HepG2 (cell line): Measurements from ENCODE around the gene COX18. TPM values are rescaled to one million over a fixed set of nuclear protein-coding genes. Genes with fewer than 3 reads are reported as not detected.

Experiments
- ATAC-seq: fragments of 200-7000 bp; cut with Tn5 transposase; 3 replicates; pipeline ENCODE4 v1.9.1; 2020; ENCODE audit warnings: mild to moderate bottlenecking, moderate library complexity
- BruUV-seq: library from RNA; stranded (reverse); fragments of 400-500 nt; replicated peaks from 2 replicates; lab custom pipeline; 2021; lab: Mats Ljungman, UMichigan
- CTCF ChIA-PET: fragments of 300-600 bp; formaldehyde crosslinking; extraction: SDS; loops from one replicate; lab custom pipeline; 2021; ENCODE audit warnings: low total read pairs, inconsistent platforms, low intra/inter-chr PET ratio; lab: Yijun Ruan, JAX
- POLR2A ChIA-PET: fragments of 350-600 bp; sonication (Branson Sonifier 250); formaldehyde crosslinking; loops from one replicate; lab custom pipeline; 2020; ENCODE audit warnings: antibody characterized with exemption, inconsistent platforms; lab: Yijun Ruan, JAX
- DNase-seq: peaks from one replicate; pipeline ENCODE4 v3.0.0-alpha.2; 2015; ENCODE audit warnings: low spot score
- FAIRE-seq: peaks from 3 replicates; lab custom pipeline; 2011; peaks lifted over from hg19 to GRCh38; lab: Jason Lieb, UNC
- H2AFZ ChIP-seq: one replicate; pipeline ENCODE4 v1.6.1; 2011; ENCODE audit warnings: low read length, inconsistent platforms
- H3K27ac ChIP-seq: fragments of 300-600 bp; 3 replicates; pipeline ENCODE4 v1.8.0; 2011; ENCODE audit warnings: mixed run types, mild to moderate bottlenecking, mixed read lengths, low read length, inconsistent platforms; ENCODE audit not compliant: insufficient read depth; ENCODE audit errors: extremely low read length
- H3K27me3 ChIP-seq, 2 experiments: fragments of 200-600 bp in 1 of 2; 2 replicates in 1 of 2; 3 replicates in 1 of 2; pipeline versions ENCODE4 v1.6.0 to v1.8.0; 2011; ENCODE audit warnings: low read length in 2 of 2, mild to moderate bottlenecking in 2 of 2, moderate library complexity in 2 of 2, inconsistent platforms in 1 of 2; ENCODE audit not compliant: insufficient read depth in 2 of 2, control insufficient read depth in 1 of 2
- H3K36me3 ChIP-seq, 2 experiments: fragments of 200-600 bp in 1 of 2; replicated peaks in 1 of 2; 2 replicates in 1 of 2; 3 replicates in 1 of 2; pipeline versions ENCODE4 v1.5.1 to v1.8.0; 2011; ENCODE audit warnings: low read length in 2 of 2, inconsistent platforms in 1 of 2; ENCODE audit not compliant: insufficient read depth in 2 of 2, control insufficient read depth in 1 of 2
- H3K4me1 ChIP-seq: 2 replicates; pipeline ENCODE4 v1.5.1; 2012; ENCODE audit warnings: low read length, inconsistent platforms; ENCODE audit not compliant: insufficient read depth
- H3K4me2 ChIP-seq: 2 replicates; pipeline ENCODE4 v1.6.0; 2011; ENCODE audit warnings: low read depth, low read length, inconsistent platforms
- H3K4me3 ChIP-seq, 3 experiments: fragments of 200-600 bp in 1 of 3; sonication (generic), shearing (Covaris generic) in 1 of 3; replicated peaks in 1 of 3; 2 replicates each; pipeline ENCODE4 v1.5.1; 2011 to 2016; ENCODE audit warnings: low read length in 3 of 3, inconsistent platforms in 2 of 3, low read depth in 2 of 3, mild to moderate bottlenecking in 2 of 3, control low read depth in 1 of 3, mixed read lengths in 1 of 3; ENCODE audit not compliant: insufficient read depth in 1 of 3
- H3K79me2 ChIP-seq: one replicate; pipeline ENCODE4 v1.6.1; 2011; ENCODE audit warnings: low read length, inconsistent platforms; ENCODE audit not compliant: insufficient read depth
- H3K9ac ChIP-seq: 2 replicates; pipeline ENCODE4 v1.6.0; 2011; ENCODE audit warnings: mild to moderate bottlenecking, low read depth, low read length, inconsistent platforms; ENCODE audit not compliant: insufficient read depth
- H3K9me3 ChIP-seq: 2 replicates; pipeline ENCODE4 v1.5.1; 2012; ENCODE audit warnings: mild to moderate bottlenecking, low read length
- H4K20me1 ChIP-seq: 2 replicates; pipeline ENCODE4 v1.6.0; 2011; ENCODE audit warnings: inconsistent platforms, mild to moderate bottlenecking, low read length, moderate library complexity; ENCODE audit not compliant: insufficient read depth
- ADNP ChIP-seq: sonication (generic); formaldehyde crosslinking; IDR thresholded peaks from 2 replicates; pipeline ENCODE4 v1.4.0; 2020; ENCODE audit warnings: missing genetic modification reagents
- ARNT ChIP-seq: fragments of 450-650 bp; IDR thresholded peaks from 2 replicates; pipeline ENCODE4 v1.6.1; 2017
- CHD4 ChIP-seq: fragments of 200-600 bp; sonication (generic); IDR thresholded peaks from 2 replicates; pipeline ENCODE4 v1.7.0; 2017; ENCODE audit warnings: mild to moderate bottlenecking, low read length, borderline replicate concordance
- GABPB1 ChIP-seq: IDR thresholded peaks from 2 replicates; pipeline ENCODE4 v1.6.1; 2016; ENCODE audit warnings: mild to moderate bottlenecking, missing genetic modification reagents, moderate library complexity, missing compliant biosample characterization
- HNRNPUL1 ChIP-seq: fragments of 200-400 bp; formaldehyde crosslinking; IDR thresholded peaks from 2 replicates; pipeline ENCODE4 v1.6.1; 2017; ENCODE audit warnings: low read depth, mild to moderate bottlenecking, low read length, moderate library complexity
- SALL2 ChIP-seq: sonication (generic); formaldehyde crosslinking; IDR thresholded peaks from 2 replicates; pipeline ENCODE4 v1.8.1; 2023; ENCODE audit warnings: mild to moderate bottlenecking, missing genetic modification reagents, inconsistent platforms
- SRY ChIP-seq: sonication (generic); formaldehyde crosslinking; IDR thresholded peaks from 2 replicates; pipeline ENCODE4 v1.8.0; 2022; ENCODE audit warnings: mild to moderate bottlenecking, missing genetic modification reagents
- STAG1 ChIP-seq: sonication (generic); formaldehyde crosslinking; IDR thresholded peaks from 2 replicates; pipeline ENCODE4 v1.4.0; 2020; ENCODE audit warnings: missing genetic modification reagents
- ZBTB14 ChIP-seq: sonication (generic); formaldehyde crosslinking; IDR thresholded peaks from 2 replicates; pipeline ENCODE4 v1.4.0; 2020; ENCODE audit warnings: missing genetic modification reagents
- ZNF121 ChIP-seq: sonication (generic); formaldehyde crosslinking; IDR thresholded peaks from 2 replicates; pipeline ENCODE4 v1.5.0; 2020; ENCODE audit warnings: mild to moderate bottlenecking, missing genetic modification reagents
- ZNF335 ChIP-seq: sonication (generic); formaldehyde crosslinking; IDR thresholded peaks from 2 replicates; pipeline ENCODE4 v1.4.0; 2020; ENCODE audit warnings: missing genetic modification reagents
- WGBS: methylation state at CpG from one replicate; pipeline ENCODE4 v1.1.6; 2017; ENCODE audit warnings: low lambda C conversion rate; 5-methylcytosine and 5-hydroxymethylcytosine counted together
- in situ Hi-C: cut with HindIII; loops from 2 replicates; pipeline ENCODE4 v1.10.0; 2017; ENCODE audit warnings: low pct_unique_long_range_greater_than_20kb; ENCODE audit not compliant: extremely low pct_ligation_motif_present
- intact Hi-C: fragments of 100-400 bp; cut with micrococcal nuclease; formaldehyde crosslinking; loops from one replicate; pipeline ENCODE4 v1.10.0; 2022; ENCODE audit not compliant: unreplicated experiment
- polyA plus RNA-seq, 8 experiments: library from polyadenylated mRNA; depleted of rRNA in 3 of 8; stranded (reverse) in 7 of 8; unstranded in 1 of 8; fragments of >200 nt; fragmentation: Illumina TruSeq in 4 of 8; extraction: Trizol in 4 of 8; gene quantifications; 2 replicates each; pipeline versions ENCODE4 v1.2.1 to v1.2.3, GENCODE V29; 2011 to 2016; ENCODE audit warnings: low read depth in 4 of 8, missing spikeins in 1 of 8, mixed read lengths in 1 of 8; ENCODE audit not compliant: insufficient read depth in 1 of 8
- total RNA-seq, 5 experiments: library from RNA; depleted of rRNA; stranded (reverse); fragments of >200 nt; fragmentation: Illumina TruSeq; extraction: Trizol; gene quantifications; 2 replicates each; pipeline ENCODE4 v1.2.3, GENCODE V29; 2016; ENCODE audit warnings: low read depth in 1 of 5
- TF ChIP-seq, protein P1 (sequence below): sonication (generic); formaldehyde crosslinking; IDR thresholded peaks from 2 replicates; pipeline ENCODE4 v1.9.0; 2021; ENCODE audit warnings: missing genetic modification reagents, mild to moderate bottlenecking, borderline replicate concordance
- TF ChIP-seq, protein P2 (sequence below): sonication (generic); formaldehyde crosslinking; IDR thresholded peaks from 2 replicates; pipeline ENCODE4 v1.9.0; 2022; ENCODE audit warnings: low read depth, missing genetic modification reagents

Gene COX18
- total and polyA plus RNA-seq, 2 of the 13 experiments (the other 11 are each of a cell fraction or from before 2014, with no cell fraction given), result 8.7 to 21.3 TPM

- H2AFZ ChIP-seq, result no peak overlapping the region
- BruUV-seq, result no TSS peak
- H3K4me1 ChIP-seq, result no peaks in the 10 kb centered on the region
- CTCF ChIA-PET, result no interaction called here
- no peak for TF ChIP-seq ADNP
- TF ChIP-seq, all 625 proteins: peak for 0
- POLR2A ChIA-PET, result no interaction called here
- in situ Hi-C loops (loop anchor here (10.0 to 25.0 kb wide), 2 partner anchors 306 to 699 kb away; no protein-coding TSS in a partner anchor), intact Hi-C loops (no loop called here)
- FAIRE-seq (no peak), DNase-seq (no peak), ATAC-seq (no peak)
- Histone ChIP-seq H3K27ac (no peak overlapping the region), H3K4me2 (no peak overlapping the region), H3K9ac (no peak overlapping the region), H4K20me1 (no peaks in the 10 kb centered on the region), H3K9me3 (no peaks in the 10 kb centered on the region), H3K4me3 (no peak overlapping the region), H3K27me3 (0 out of 5 replicates have a peak, but pooled peaks cover 0 to 2% of the 10 kb centered on the region in 2 experiments), H3K36me3 (no peaks in the 10 kb centered on the region), H3K79me2 (no peaks in the 10 kb centered on the region)
- WGBS, result 0% methylated on average over 1 of the region's 4 CpGs
Measured at GRCh38 chr4:73010789-73011628, 58.5 kb downstream of the COX18 start.

DNA sequence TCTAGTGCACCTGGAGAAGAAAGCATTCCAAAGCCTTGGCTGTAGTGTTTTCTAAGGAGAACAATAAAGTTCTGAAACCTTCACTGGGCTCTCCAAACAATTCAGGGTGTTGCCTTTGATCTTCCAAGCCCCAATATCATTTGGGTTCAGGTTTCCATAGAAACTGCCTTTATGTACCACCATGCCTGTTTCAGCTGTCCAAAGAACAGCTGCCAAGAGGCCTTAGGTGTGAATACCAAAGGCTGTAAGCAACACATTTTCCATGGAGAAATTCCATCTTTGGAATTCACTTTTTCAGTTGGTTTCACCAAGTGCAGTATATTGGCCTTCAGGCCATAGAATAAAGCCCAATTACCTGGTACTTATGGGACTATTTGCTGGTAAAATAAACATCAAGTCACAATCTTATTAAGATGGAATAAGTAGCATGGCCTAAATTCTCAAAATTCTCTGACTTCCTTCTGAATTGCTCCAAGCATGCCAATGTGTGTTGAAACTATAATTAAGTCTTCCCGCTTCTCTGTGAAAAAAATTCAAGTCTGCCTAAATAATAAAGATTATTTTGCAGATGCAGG is 61.9 kb downstream of the COX18 start:
- no peaks in the 10 kb centered on the region for H3K9me3 ChIP-seq
- in situ Hi-C loops (loop anchor here (25.0 kb wide), 1 partner anchor 695 kb away; no protein-coding TSS in a partner anchor), intact Hi-C loops (no loop called here)
- no peak overlapping the region for H2AFZ ChIP-seq
- WGBS, result 25% methylated on average over 1 of the region's 1 CpG
- no peaks in the 10 kb centered on the region for H3K4me1 ChIP-seq
- H3K79me2 ChIP-seq, result no peaks in the 10 kb centered on the region
- no TSS peak for BruUV-seq
- H3K4me2 ChIP-seq, result no peak overlapping the region
- ChIA-PET CTCF (no interaction called here), POLR2A (no interaction called here)
- 0 out of 5 replicates have a peak, but pooled peaks cover 0 to 2% of the 10 kb centered on the region in 2 experiments for H3K27me3 ChIP-seq
- no peak for ATAC-seq
- no peaks in the 10 kb centered on the region for H4K20me1 ChIP-seq
- no peaks in the 10 kb centered on the region for H3K36me3 ChIP-seq
- no peak for FAIRE-seq
- no peak for DNase-seq
- H3K9ac ChIP-seq, result no peak overlapping the region
- H3K4me3 ChIP-seq, result no peak overlapping the region
- no peak overlapping the region for H3K27ac ChIP-seq
- TF ChIP-seq ZNF335 (CRISPR knock-in tag), result no peak
- TF ChIP-seq, protein P1, sequence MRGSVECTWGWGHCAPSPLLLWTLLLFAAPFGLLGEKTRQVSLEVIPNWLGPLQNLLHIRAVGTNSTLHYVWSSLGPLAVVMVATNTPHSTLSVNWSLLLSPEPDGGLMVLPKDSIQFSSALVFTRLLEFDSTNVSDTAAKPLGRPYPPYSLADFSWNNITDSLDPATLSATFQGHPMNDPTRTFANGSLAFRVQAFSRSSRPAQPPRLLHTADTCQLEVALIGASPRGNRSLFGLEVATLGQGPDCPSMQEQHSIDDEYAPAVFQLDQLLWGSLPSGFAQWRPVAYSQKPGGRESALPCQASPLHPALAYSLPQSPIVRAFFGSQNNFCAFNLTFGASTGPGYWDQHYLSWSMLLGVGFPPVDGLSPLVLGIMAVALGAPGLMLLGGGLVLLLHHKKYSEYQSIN (CRISPR knock-in tag), result no peak
- no peak for TF ChIP-seq GABPB1 (CRISPR knock-in tag)
- TF ChIP-seq SALL2 (CRISPR knock-in tag), result no peak
- no peak for TF ChIP-seq ZNF121 (CRISPR knock-in tag)
- TF ChIP-seq HNRNPUL1, result no peak
- no peak for TF ChIP-seq CHD4
- TF ChIP-seq ZBTB14 (CRISPR knock-in tag), result no peak
- no peak for TF ChIP-seq SRY (CRISPR knock-in tag)
- TF ChIP-seq, protein P2, sequence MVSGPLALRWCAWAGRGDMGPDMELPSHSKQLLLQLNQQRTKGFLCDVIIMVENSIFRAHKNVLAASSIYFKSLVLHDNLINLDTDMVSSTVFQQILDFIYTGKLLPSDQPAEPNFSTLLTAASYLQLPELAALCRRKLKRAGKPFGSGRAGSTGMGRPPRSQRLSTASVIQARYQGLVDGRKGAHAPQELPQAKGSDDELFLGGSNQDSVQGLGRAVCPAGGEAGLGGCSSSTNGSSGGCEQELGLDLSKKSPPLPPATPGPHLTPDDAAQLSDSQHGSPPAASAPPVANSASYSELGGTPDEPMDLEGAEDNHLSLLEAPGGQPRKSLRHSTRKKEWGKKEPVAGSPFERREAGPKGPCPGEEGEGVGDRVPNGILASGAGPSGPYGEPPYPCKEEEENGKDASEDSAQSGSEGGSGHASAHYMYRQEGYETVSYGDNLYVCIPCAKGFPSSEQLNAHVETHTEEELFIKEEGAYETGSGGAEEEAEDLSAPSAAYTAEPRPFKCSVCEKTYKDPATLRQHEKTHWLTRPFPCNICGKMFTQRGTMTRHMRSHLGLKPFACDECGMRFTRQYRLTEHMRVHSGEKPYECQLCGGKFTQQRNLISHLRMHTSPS (CRISPR knock-in tag), result no peak
- no peak for TF ChIP-seq ARNT
- no peak for TF ChIP-seq STAG1 (CRISPR knock-in tag)
